ENCODE results near the gene FAM117B.
A peak's percentile ranks its signal among the peaks of the same experiment; 100 is the strongest.
"Not testable (repeated sequence)": the region's sequence is repeated elsewhere in the genome, so short reads cannot be mapped to it uniquely, and the experiment has no call there.

Gene FAM117B

DNA sequence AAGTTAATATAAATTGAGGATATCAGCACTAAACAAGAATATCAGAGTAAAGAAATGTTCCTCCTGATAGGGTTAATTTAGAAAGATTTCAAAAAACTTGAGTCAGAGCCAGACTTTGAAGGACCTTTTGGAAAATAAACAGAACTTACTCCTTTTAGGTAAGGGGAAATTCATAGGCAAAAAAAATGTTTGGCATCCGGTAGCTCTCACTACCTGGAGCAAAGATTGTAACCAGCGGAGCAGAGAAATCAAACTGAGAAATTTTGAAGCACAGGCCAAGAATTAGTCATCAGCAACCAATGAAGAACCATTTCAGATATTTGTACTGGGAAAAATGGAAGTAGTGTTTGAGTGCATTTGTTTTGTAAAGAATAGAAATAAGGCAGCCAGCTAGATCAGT, 123.8 kb downstream of the FAM117B start:
- DNase-seq (ENCODE audit: low spot score), result no peak

DNA sequence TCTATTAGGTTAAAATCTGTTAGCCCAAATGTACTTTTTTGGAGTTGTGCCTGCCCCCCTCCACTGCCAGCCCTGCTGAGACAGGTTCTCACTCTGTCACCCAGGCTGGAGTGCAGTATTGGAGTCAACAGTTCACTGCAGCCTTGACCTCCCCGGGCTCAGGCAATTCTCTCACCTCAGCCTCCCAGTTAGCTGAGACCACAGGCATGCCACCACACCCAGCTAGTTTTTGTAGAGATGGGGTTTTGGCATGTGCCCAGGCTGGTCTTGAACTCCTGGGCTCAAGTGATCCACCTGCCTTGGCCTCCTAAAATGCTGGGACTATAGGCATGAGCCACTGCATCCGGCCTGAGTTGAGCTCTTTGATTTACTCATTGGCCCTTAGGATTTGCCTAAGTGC, 126.1 kb downstream of the FAM117B start:
- DNase-seq (ENCODE audit: low spot score), result no peak

DNA sequence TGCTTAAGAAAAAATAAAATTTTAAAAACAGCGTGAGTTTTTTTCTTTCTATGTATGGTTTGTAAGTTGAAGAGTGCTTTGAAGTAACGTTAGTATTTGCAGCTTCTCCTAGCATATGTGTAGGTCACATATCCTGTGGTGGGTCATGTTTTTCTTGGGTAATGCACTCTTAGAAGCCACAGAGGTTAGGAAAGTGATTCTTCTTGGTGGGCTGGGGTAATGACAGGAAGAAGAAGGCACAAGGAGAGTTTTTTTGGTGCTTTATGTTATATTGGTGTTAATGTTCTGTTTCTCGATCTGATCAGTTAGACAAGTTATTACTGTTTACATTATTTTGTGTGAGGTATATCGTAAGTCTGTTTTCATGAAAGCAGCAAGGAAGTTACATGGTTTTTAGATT, 127.8 kb downstream of the FAM117B start:
- no peak for DNase-seq (ENCODE audit: low spot score)

DNA sequence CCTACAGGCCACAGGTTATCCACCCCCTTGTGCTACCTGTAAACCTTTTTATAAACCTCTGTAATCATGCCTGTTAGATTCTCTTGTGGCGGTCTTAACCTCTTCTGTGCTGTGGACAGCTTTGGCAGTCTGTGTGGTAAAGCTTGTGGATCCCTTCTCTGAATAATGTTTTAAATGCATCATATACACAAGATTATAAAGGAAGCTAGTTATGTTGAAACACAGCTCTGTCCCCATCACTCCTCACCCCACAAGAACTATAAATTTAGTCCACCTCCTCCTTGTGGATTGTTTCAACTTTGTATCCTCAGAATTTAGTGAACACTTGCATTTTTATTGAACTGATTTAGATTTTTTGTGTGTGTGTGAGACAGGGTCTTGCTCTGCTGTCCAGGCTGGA, 129.1 kb downstream of the FAM117B start:
- DNase-seq (ENCODE audit: low spot score), result no peak

DNA sequence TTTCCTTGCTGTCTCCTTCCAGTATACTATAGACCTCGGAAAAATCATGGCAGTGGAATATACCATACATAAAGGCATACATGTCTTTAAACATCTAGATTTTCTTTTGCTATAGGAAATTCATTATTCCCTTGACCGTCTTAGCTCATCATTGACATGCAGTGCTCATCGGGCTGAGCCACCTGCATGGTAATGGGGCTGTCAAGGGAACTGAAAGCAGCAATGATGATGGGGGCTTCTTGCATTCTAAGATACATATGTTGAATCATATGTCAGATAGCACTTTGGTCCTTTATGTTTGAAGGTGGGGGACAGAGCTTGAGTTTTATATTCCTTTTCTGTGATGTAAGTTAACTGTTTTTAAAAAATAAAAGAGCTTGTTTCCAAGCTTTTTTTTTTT, 130.2 kb downstream of the FAM117B start:
- DNase-seq (ENCODE audit: low spot score), result no peak

DNA sequence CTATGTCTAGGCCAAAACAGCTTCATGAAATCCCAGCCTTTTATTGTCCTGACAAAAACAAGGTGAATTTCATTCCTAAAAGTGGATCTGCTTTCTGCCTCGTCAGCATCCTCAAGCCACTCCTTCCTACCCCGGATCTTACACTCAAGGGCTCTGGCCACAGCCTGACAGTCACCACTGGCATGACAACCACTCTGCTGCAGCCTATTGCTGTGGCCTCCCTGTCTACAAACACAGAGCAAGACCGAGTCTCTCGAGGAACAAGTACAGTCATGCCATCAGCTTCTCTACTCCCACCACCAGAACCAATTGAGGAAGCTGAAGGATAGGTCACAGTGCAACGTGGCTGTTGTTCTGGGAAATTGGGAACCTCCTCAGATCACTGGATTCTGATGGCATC, 130.7 kb downstream of the FAM117B start:
- no peak for DNase-seq (ENCODE audit: low spot score)

DNA sequence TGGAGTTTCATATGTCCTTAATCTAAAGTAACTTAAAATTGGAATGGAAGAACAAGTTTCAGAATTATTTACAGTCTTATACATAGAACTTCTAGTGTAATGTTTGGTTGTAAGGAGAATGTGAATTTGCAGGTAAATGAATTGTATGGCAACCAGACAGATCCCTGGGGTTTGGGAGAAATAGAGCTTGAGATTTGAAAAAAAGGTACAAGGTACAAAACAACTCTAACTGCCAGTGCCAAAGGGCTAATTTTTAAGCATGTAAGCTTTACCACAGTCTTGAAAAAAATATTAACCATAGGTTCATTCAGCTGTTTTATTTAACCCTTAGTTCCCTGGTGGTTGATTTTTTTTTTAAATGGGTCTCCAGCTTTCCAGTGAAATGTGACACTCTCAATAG, 133.5 kb downstream of the FAM117B start:
- no peak for DNase-seq (ENCODE audit: low spot score)

DNA sequence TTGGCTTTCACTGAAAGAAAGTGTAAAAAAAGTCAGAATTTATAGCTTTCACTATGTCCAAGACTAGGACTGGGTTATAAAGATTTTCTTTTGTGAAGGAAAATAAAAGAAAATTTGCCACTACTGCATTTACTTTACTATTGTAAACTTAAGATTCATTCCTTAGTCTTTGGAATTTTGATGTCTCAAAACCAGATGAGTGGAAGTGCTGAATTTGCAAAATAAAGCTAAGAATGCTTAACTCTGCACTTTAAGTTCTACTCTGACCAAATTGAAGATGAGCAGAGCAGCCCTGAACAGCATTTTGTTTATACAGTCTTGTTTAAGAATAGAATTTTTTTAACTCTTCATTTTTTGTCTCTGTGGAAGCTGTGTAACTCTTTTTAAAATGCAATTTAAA, 134.4 kb downstream of the FAM117B start:
- no peak for DNase-seq (ENCODE audit: low spot score)

DNA sequence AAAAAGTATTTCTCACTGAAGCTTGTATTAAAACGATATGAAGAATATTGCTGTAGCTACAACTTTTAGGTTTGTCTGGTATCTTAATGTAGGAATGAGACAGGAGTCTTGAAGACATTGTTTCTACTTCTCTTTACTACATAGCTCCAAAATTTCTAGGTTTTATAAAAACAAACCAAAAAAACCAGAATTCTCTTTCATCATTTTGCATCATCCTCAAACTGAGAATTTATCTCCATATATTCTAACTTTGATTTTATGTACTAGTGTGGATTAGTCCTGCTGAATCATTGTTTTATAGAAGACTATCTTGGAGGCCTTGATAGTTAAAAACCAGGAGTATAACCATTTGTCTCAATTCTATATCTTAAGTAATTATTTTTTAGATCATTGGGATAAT, 136.6 kb downstream of the FAM117B start:
- DNase-seq (ENCODE audit: low spot score), result no peak

DNA sequence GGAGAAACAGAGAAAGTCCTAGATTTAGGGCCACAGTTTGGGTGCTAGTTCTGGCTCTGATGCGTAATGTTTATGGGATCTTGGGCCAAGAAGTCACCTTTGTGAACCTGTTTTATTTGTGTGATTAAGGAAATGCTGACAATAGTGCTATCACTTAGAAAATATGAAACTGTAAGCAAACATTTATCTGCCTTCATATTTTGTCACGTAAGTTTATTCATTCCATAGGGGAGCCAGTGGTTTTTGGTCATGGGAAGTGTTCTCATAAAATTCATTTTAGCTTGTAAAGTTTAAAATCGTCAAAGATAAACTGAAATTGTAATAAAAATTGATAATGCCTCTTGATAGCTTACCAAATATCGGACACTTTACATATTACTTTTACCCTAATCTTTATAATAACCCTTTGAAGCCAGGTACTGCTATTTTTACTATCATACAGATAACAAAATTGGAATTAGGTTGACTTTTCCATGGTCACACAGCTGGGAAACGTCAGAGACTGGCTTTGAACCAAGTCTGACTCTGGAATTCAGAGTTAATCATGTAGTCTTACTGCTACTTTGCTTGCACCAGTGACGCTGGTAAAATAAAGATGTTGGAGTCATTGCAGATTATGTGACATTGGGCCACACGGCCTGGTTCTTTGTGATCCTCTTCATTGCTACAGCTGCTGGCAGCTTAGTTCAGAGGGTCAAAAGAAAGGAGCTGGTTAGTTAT, 137.1 kb downstream of the FAM117B start:
- DNase-seq (ENCODE audit: low spot score), result no peak

DNA sequence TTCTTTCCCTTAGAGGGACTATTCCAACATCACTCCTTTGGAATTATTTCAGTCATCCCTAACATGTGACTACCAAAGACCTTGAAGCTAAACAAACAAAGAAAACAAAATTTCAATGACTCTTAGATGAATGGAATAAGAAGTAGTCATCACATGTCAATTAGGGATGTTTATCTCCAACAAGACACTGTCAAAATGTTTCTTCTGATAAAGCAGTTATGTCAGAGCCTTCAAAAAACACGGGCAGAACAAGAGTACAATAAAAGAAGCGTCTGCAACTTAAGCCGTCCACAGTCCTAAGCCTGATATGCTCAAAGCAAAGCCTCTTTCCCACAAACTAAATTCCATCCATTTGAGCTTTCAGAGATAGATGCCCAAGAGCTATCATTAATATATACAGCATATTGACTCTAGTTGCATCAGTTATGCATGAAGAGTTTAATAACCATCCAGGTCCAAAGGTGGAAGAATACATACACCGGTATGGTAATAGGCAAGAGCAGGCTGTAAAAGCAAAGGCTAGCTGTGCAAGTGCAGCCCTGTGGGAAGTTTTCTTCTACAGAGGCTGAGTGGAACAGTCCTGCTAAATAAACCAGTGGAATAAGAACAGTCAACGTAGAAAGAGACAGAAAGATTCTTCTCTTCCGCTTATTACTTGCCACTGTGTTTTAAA, 138.7 kb downstream of the FAM117B start:
- DNase-seq (ENCODE audit: low spot score), result no peak

DNA sequence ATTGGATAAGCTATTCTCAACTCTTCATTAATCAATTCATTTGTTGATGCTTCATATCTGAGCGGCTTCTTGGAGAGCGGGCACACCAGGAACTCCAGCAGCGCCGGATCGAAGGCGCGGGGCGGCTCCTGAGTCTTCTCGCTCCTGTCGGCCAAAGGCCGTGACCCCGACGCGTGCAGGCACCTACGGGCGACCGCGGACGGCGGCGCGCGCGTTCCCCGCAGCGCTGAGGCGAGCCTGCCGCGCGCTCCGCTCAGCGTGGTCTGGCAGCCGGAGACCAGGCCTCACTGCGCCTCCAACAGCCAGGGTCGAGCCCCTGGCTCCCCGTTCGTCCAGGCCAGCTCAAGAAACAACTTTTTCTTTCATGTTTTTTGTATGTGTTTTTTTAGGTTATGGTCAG, 139.3 kb downstream of the FAM117B start:
- DNase-seq (ENCODE audit: low spot score), result no peak

DNA sequence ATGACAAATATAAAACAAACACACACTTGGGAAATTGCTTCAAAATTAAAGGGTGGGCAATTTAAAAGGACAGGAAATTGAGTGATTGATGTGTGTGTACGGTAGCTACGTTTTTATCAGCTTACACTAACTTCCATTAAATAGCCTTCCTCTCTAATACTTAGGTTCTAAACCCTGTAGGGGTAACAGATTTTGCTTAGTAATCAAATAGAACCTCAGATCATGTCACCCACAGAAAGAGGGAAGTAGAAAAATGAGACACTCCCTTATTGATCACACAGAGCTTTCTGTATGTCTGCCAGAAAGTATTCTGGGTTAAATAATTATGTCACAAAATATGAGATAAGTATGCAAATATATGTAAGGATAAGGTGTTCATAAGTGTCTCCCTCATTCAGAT, 143.4 kb downstream of the FAM117B start:
- no peak for DNase-seq (ENCODE audit: low spot score)

DNA sequence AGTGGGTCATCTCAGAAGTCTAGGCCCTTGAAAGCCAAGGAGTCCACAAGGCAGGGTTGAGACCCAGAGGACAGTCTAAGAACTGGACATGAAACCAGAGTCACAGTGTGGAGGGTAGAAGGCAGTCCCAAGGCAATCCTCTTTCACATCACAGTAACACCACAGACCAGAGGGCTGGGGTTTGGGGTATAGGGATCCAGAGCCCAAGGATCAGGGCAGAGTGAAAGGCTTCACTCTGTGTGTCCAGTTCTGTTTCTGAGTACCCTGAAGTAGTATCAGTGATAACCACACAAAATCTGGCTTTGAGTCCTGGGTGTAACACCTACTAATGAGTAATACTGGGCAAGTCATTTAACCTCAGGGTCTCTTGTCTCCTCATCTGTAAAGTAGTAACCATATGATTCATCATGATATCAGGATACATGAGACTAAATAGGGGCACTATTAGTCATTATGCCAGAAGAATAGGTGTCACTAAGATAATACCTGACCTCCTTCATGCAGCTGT, 145.8 kb downstream of the FAM117B start:
- DNase-seq (ENCODE audit: low spot score), result no peak

DNA sequence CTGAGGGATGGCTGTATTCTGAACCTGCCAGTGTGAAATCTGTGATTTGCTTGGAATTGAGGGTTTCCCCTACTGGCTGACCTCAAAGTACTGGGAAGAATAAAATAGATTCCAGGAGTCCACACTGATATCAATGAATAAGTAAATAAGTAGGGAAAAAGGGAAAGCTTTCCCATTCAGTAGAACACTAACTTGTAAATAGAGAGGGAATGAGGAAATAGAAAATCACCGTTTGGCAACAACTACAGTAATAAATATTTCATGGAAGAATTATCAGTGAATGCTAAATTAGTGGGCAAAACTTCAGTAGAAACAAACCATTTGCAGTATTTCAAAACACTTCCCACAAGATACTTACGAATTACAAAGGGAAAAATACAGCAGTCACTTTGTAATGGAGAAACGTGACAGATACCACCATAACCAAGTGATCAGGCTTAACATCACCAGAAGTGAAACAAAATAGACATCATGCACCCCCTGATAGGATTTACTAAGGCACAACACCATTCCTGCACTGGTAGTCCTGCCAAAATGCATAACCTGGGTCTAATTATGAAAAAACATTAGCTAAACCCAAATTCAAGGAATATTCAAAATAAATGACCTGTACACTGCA, 148.3 kb downstream of the FAM117B start:
- no peak for DNase-seq (ENCODE audit: low spot score)

DNA sequence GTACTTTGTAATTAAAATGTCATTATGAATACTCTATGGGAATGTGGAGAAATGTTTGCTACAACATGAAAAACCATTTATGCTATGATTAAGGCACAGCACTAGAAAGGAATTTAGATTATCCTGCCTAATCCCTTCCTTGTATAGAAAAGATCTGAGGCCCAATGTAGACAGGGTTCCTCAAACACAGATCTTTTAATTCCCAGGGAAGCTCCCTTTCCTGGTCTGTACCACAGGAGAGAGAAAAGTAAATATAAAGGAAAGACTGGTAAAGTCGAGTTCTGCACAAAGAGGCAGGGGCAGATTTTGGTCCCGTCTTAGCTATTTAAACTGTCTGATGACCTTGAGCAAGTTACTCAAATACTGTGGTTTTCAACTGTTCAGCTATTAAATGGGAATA, 152.1 kb downstream of the FAM117B start:
- DNase-seq (ENCODE audit: low spot score), result no peak

DNA sequence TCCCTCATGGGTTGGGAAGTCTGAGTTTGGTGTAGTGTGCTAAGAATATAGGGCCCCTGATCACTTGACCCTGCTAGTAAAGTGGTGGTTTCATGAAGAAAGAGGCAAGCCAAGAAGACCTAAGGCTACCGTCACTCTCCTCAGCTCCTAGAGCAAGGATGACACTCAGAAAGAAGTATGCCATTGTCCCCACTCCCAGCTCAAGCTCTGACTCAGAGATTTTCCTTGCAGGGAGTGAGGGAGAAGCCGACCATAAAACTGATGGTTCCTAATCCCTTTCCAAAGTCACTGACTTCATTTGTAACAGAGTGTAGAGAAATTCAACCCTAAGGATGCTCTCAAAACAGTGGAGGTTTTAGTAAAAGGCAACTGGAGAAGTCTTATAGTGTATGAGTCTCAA, 155.9 kb downstream of the FAM117B start:
- DNase-seq (ENCODE audit: low spot score), result no peak

DNA sequence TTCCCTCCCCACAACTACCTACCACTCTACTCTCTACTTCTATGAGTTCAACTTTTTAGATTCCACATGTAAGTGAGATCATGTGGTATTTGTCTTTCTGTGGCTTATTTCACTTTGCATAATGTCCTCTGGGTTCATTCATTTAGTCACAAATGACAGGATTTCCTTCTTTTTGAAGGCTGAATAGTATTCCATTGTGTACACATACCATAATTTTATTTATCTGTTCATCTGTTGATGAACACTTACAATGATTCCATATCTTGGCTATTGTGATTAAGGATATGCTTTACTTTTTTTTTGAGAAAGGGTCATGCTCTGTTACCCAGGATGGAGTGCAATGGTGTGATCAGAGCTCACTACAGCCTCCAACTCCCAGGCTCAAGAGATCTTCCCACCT, 163.2 kb downstream of the FAM117B start:
- no peak for DNase-seq (ENCODE audit: low spot score)

DNA sequence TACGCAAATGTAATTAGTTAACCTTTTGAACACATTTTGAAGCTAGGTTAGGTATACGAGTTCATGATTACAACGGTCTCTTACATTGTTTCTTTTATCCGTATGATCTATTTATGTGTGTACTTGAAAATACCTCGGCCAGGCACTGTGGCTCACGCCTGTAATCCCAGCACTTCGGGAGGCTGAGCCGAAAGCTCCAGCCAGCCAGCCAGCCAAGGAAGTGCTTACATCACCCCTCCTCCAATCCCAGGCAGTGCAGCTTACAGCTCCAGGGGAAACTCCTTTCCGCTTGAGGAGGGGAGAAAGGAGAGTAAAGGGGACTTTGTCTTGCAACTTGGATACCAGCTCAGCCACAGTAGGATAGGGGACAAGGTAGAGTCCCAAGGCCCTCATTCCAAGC, 171.1 kb downstream of the FAM117B start:
- DNase-seq (ENCODE audit: low spot score), result not testable (repeated sequence)

DNA sequence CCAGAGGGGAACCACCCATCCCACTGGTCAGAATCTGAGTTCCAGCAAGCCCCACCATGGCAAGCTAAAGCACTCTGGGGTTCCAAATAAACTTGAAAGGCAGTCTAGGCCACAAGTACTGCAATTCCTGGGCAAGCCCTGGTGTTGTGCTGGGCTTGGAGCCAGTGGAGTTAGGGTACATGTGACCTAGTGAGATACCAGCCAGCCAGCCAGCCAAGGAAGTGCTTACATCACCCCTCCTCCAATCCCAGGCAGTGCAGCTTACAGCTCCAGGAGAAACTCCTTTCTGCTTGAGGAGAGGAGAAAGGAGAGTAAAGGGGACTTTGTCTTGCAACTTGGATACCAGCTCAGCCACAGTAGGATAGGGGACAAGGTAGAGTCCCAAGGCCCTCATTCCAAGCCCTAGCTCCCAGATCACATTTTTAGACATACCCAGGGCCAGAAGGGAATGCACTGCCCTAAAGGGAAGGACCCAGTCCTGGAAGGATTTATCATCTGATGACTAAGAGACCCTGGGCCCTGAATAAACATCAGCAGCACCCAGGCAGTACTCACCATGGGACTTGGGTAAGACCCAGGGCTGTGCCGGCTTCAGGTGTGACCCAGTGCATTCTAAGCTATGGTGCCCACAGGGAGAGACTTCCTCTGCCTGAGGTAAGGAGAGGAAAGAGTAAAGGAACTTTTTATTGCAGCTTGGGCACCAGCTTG, 172.8 kb downstream of the FAM117B start:
- DNase-seq (ENCODE audit: low spot score), result peak; percentile 75

DNA sequence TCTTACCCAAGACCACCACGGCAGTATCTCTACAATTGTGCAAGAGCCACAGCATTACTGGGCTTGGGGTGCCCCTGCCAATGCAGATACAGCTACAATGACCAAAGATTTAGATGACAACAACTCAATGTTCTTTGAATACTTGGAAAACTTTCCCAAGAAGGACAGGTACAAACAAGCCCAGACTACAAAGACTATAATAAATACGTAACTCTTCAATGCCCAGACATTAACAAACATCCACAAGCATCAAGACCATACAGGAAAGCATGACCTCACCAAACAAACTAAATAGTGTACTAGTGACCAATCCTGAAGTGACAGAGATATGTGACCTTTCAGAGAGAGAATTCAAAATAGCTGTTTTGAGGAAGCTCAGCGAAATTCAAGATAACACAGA, 174.0 kb downstream of the FAM117B start:
- no peak for DNase-seq (ENCODE audit: low spot score)

DNA sequence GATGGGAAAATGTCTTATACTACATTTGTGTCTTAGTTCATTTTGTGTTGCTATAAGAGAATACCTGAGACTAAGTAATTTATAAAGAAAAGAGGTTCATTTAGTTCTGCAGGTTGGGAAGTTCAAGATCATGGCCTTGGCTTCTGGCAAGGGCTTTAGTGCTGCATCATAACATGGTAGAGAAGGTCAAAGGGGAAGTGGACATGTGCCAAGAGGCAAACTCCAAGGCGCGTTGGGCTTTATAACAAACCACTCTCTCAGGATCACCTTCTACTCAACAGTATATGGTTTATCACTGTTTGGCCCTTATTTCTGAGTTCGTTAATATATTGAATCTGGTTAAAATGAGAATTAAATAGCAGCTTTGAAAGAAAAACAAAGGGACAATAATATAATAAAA, 178.6 kb downstream of the FAM117B start:
- no peak for DNase-seq (ENCODE audit: low spot score)

DNA sequence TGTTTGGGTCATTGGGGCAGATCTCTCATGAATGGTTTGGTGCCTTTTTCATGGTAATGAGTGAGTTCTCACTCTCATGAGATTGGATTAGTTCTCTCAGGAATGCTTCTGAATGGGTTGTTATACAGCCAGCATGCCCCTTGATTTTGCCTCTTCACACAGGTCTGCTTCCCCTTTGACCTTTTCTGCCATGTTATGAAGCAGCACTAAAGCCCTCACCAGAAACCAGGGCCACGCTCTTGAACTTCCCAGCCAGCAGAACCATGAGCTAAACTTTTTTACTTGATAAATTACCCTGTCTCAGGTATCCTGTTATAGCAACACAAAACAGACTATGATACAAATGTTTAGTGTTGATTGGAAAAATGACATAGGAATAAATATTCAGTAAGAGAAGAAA, 179.5 kb downstream of the FAM117B start:
- no peak for DNase-seq (ENCODE audit: low spot score)

Data from globus pallidus (tissue), 1 donor.